WERI-Rb-1 (cell line): ENCODE measurements around the gene ADCYAP1.

Experiments used
- DNase-seq: peaks from one replicate; pipeline ENCODE4 v3.0.0-alpha.2; 2020
- H3K27ac ChIP-seq: fragments of 250-450 bp; sonication (Bioruptor Pico); 2 replicates; pipeline ENCODE4 v1.5.1; 2020; ENCODE audit warnings: mild to moderate bottlenecking, moderate library complexity
- H3K27me3 ChIP-seq: fragments of 250-450 bp; sonication (Bioruptor Pico); 2 replicates; pipeline ENCODE4 v1.5.1; 2021; ENCODE audit warnings: mild to moderate bottlenecking, low read depth, moderate library complexity; ENCODE audit not compliant: insufficient read depth, severe bottlenecking
- H3K36me3 ChIP-seq: fragments of 250-450 bp; sonication (Bioruptor Pico); 2 replicates; pipeline ENCODE4 v1.5.1; 2020; ENCODE audit warnings: mild to moderate bottlenecking, moderate library complexity
- H3K4me3 ChIP-seq: 2 replicates; pipeline ENCODE4 v1.5.1; 2011; ENCODE audit warnings: low read depth, mild to moderate bottlenecking, control low read depth, low read length
- H3K9me3 ChIP-seq: fragments of 250-450 bp; sonication (Bioruptor Pico); 2 replicates; pipeline ENCODE4 v1.5.1; 2021; ENCODE audit warnings: mild to moderate bottlenecking, moderate library complexity; ENCODE audit not compliant: severe bottlenecking
- TF ChIP-seq, protein P1 (sequence below): IDR thresholded peaks from 2 replicates; pipeline ENCODE4 v1.5.1; 2011; ENCODE audit warnings: low read depth, mild to moderate bottlenecking, control low read depth, inconsistent platforms, low read length

Gene ADCYAP1

DNA sequence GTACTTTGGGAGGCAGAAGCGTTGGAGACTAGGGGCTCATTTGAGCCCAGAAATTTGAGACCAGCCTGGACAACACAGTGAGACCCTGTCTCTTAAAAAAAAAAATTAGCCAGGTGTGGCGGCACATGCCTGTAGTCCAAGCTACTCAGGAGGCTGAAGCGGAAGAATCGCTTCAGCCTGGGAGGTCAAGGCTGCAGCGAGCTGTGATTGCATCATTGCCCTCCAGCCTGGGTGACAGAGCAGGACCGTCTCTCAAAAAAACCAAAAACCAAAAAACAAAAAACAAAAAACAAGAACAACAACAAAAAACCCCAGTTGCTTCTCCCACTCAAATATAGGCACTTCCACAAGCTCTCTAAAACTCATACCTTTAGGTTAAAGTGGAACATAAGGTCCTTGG, 27.4 kb upstream of the ADCYAP1 start:
- DNase-seq, result no peak
- peaks cover 5% of the 10 kb centered on the region for H3K9me3 ChIP-seq
- no peak overlapping the region for H3K4me3 ChIP-seq
- H3K27ac ChIP-seq, result no peak overlapping the region
- no peaks in the 10 kb centered on the region for H3K36me3 ChIP-seq
- H3K27me3 ChIP-seq, result no peaks in the 10 kb centered on the region
- TF ChIP-seq, protein P1, sequence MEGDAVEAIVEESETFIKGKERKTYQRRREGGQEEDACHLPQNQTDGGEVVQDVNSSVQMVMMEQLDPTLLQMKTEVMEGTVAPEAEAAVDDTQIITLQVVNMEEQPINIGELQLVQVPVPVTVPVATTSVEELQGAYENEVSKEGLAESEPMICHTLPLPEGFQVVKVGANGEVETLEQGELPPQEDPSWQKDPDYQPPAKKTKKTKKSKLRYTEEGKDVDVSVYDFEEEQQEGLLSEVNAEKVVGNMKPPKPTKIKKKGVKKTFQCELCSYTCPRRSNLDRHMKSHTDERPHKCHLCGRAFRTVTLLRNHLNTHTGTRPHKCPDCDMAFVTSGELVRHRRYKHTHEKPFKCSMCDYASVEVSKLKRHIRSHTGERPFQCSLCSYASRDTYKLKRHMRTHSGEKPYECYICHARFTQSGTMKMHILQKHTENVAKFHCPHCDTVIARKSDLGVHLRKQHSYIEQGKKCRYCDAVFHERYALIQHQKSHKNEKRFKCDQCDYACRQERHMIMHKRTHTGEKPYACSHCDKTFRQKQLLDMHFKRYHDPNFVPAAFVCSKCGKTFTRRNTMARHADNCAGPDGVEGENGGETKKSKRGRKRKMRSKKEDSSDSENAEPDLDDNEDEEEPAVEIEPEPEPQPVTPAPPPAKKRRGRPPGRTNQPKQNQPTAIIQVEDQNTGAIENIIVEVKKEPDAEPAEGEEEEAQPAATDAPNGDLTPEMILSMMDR, result no peak

GRCh38 chr18:886076-886475, 18.6 kb upstream of the ADCYAP1 start:
- Histone ChIP-seq H3K9me3 (peaks cover 5% of the 10 kb centered on the region), H3K36me3 (no peaks in the 10 kb centered on the region)
- TF ChIP-seq, protein P1, result no peak

GRCh38 chr18:887716-888115, 17.0 kb upstream of the ADCYAP1 start:
- TF ChIP-seq, protein P1, result no peak
- no peak for DNase-seq
- H3K36me3 ChIP-seq, result no peaks in the 10 kb centered on the region
- no peak overlapping the region for H3K27ac ChIP-seq
- H3K4me3 ChIP-seq, result no peak overlapping the region
- no peaks in the 10 kb centered on the region for H3K9me3 ChIP-seq
- no peaks in the 10 kb centered on the region for H3K27me3 ChIP-seq

More at GRCh38 chr18:886076-886475, 18.6 kb upstream of the ADCYAP1 start:
- Histone ChIP-seq H3K27ac (no peak overlapping the region), H3K27me3 (no peaks in the 10 kb centered on the region), H3K4me3 (no peak overlapping the region)
- no peak for DNase-seq

DNA sequence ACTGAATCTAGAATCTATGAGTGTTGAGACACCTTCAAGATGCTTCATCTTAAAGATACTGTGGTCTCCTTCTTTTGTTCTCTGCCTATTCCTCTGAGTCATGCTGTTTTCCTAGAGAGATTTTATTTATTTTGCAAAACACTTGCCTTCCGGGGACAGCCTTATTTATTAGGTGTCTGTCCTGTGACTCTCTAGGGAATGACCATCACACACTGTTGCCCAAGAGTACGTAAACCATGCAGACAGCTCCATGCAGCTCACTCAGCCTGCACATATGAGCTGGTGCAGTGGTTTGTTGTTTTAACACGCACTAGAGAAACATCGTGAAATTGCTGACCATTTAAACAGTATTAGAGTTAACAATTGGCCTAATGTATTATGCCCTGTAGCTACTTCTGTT, 12.4 kb upstream of the ADCYAP1 start:
- DNase-seq, result no peak
- no peaks in the 10 kb centered on the region for H3K9me3 ChIP-seq
- TF ChIP-seq, protein P1, result no peak
- no peak overlapping the region for H3K27ac ChIP-seq
- no peaks in the 10 kb centered on the region for H3K36me3 ChIP-seq
- no peak overlapping the region for H3K4me3 ChIP-seq
- no peaks in the 10 kb centered on the region for H3K27me3 ChIP-seq

DNA sequence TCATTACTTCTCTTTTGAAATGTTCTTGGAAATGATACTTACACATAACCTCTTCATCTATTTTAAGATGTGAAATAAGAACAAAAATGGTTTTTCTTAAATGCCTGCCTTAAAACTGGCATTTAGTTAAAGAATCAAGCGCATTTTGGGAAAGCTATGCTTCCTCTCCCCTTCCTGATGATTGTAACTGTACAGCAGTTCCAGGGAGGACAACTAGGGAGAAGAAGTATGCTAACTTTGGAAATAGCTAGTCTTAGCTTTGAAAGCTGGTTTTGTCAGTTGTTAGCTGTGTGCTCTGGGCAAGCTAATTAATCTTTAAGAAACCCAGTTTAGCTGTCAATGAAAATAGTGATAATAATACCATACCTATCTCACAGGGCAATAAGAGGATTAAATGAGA, 8.4 kb upstream of the ADCYAP1 start:
- H3K27me3 ChIP-seq, result no peaks in the 10 kb centered on the region

GRCh38 chr18:901761-902160, 2.9 kb upstream of the ADCYAP1 start:
- Histone ChIP-seq H3K4me3 (no peak overlapping the region), H3K36me3 (no peaks in the 10 kb centered on the region), H3K27ac (no peak overlapping the region), H3K9me3 (no peaks in the 10 kb centered on the region), H3K27me3 (peaks cover 46% of the 10 kb centered on the region)
- TF ChIP-seq, protein P1, result no peak
- no peak for DNase-seq

More for the DNA sequence above, 8.4 kb upstream of the ADCYAP1 start:
- TF ChIP-seq, protein P1, result no peak
- Histone ChIP-seq H3K4me3 (no peak overlapping the region), H3K27ac (no peak overlapping the region), H3K36me3 (no peaks in the 10 kb centered on the region), H3K9me3 (no peaks in the 10 kb centered on the region)
- no peak for DNase-seq
